A673 (cell line): ENCODE results near the gene EHMT1.

Experiments
- CTCF ChIP-seq: fragments of 300-800, 200-600 bp; sonication (generic); conservative IDR thresholded peaks from 2 replicates; pipeline ENCODE4 v1.5.1; 2017; ENCODE audit warnings: low read depth, mild to moderate bottlenecking, antibody characterized with exemption, low read length, moderate library complexity, mixed read lengths
- EZH2 ChIP-seq: fragments of 200-600 bp; sonication (generic); IDR thresholded peaks from 2 replicates; pipeline ENCODE4 v1.6.1; 2017; ENCODE audit warnings: borderline replicate concordance, low read depth, mild to moderate bottlenecking, mixed read lengths, antibody characterized with exemption, low read length; ENCODE audit not compliant: poor library complexity, severe bottlenecking

- no peak for TF ChIP-seq CTCF
- no peak for TF ChIP-seq EZH2
These were observed 108.0 kb downstream of the EHMT1 start for GRCh38 chr9:137726764-137727163.
